HepG2 (cell line): ENCODE data around the gene CCDC97. TPM values are rescaled to one million over a fixed set of nuclear protein-coding genes. Genes with fewer than 3 reads are reported as not detected.

ENCODE experiments used
- CENPT ChIP-seq: sonication (generic); formaldehyde crosslinking; IDR thresholded peaks from 2 replicates; pipeline ENCODE4 v1.8.0; 2022; ENCODE audit warnings: low read depth, mild to moderate bottlenecking, moderate library complexity, missing genetic modification reagents
- CREBL2 ChIP-seq: sonication (generic); formaldehyde crosslinking; IDR thresholded peaks from 2 replicates; pipeline ENCODE4 v1.8.1; 2023; ENCODE audit warnings: missing genetic modification reagents, mild to moderate bottlenecking, borderline replicate concordance
- DRAP1 ChIP-seq: IDR thresholded peaks from 2 replicates; pipeline ENCODE4 v1.6.1; 2016; ENCODE audit warnings: missing genetic modification reagents, missing compliant biosample characterization
- E2F5 ChIP-seq: sonication (generic); formaldehyde crosslinking; conservative IDR thresholded peaks from 2 replicates; pipeline ENCODE4 v1.4.0; 2020; ENCODE audit warnings: missing genetic modification reagents
- EEA1 ChIP-seq: sonication (generic); formaldehyde crosslinking; IDR thresholded peaks from 2 replicates; pipeline ENCODE4 v1.5.1; 2020; ENCODE audit warnings: mild to moderate bottlenecking, missing genetic modification reagents, borderline replicate concordance
- EHMT2 ChIP-seq: fragments of 200-600 bp; sonication (generic); IDR thresholded peaks from 2 replicates; pipeline ENCODE4 v1.7.0; 2017; ENCODE audit warnings: antibody characterized with exemption, low read depth, low read length, borderline replicate concordance
- HOXA3 ChIP-seq: sonication (generic); formaldehyde crosslinking; IDR thresholded peaks from 2 replicates; pipeline ENCODE4 v1.5.0; 2020; ENCODE audit warnings: missing genetic modification reagents
- ISL2 ChIP-seq: sonication (generic); formaldehyde crosslinking; IDR thresholded peaks from 2 replicates; pipeline ENCODE4 v1.5.0; 2020; ENCODE audit warnings: missing genetic modification reagents
- KAT2B ChIP-seq: fragments of 150-350 bp; IDR thresholded peaks from 2 replicates; pipeline ENCODE4 v1.6.1; 2014; ENCODE audit warnings: low read depth, low read length, borderline replicate concordance
- PAWR ChIP-seq: sonication (generic); formaldehyde crosslinking; IDR thresholded peaks from 2 replicates; pipeline ENCODE4 v1.4.0; 2020; ENCODE audit warnings: missing genetic modification reagents, mild to moderate bottlenecking, borderline replicate concordance
- PHB2 ChIP-seq: fragments of 450-650 bp; IDR thresholded peaks from 2 replicates; pipeline ENCODE4 v1.6.1; 2018; ENCODE audit not compliant: partially characterized antibody
- POLR2G ChIP-seq: fragments of 200-400 bp; formaldehyde crosslinking; IDR thresholded peaks from 2 replicates; pipeline ENCODE4 v1.6.1; 2018; ENCODE audit warnings: mild to moderate bottlenecking, low read depth, low read length, moderate library complexity
- PTBP1 ChIP-seq: fragments of 200-400 bp; formaldehyde crosslinking; IDR thresholded peaks from 2 replicates; pipeline ENCODE4 v1.6.1; 2018; ENCODE audit warnings: low read length, low read depth; ENCODE audit not compliant: poor library complexity, severe bottlenecking
- SP1 ChIP-seq, 2 experiments: fragments of 450-650 bp in 1 of 2; sonication (generic) in 1 of 2; formaldehyde crosslinking in 1 of 2; IDR thresholded peaks; 2 replicates each; pipeline versions ENCODE4 v1.4.0 to v1.6.1; 2016 to 2020; ENCODE audit warnings: missing genetic modification reagents in 1 of 2
- SRY ChIP-seq: sonication (generic); formaldehyde crosslinking; IDR thresholded peaks from 2 replicates; pipeline ENCODE4 v1.8.0; 2022; ENCODE audit warnings: mild to moderate bottlenecking, missing genetic modification reagents
- THYN1 ChIP-seq: sonication (generic); formaldehyde crosslinking; IDR thresholded peaks from 2 replicates; pipeline ENCODE4 v1.8.1; 2023; ENCODE audit warnings: low read depth, mild to moderate bottlenecking, moderate library complexity, missing genetic modification reagents, borderline replicate concordance
- YEATS4 ChIP-seq: sonication (generic); formaldehyde crosslinking; IDR thresholded peaks from 2 replicates; pipeline ENCODE4 v1.4.0; 2020; ENCODE audit warnings: missing genetic modification reagents, borderline replicate concordance
- ZBTB14 ChIP-seq: sonication (generic); formaldehyde crosslinking; IDR thresholded peaks from 2 replicates; pipeline ENCODE4 v1.4.0; 2020; ENCODE audit warnings: missing genetic modification reagents
- ZFX ChIP-seq: sonication (generic); formaldehyde crosslinking; IDR thresholded peaks from 2 replicates; pipeline ENCODE4 v1.4.0; 2020; ENCODE audit warnings: mild to moderate bottlenecking, low read depth, missing genetic modification reagents, moderate library complexity
- ZNF101 ChIP-seq: sonication (generic); formaldehyde crosslinking; IDR thresholded peaks from 2 replicates; pipeline ENCODE4 v1.4.0; 2020; ENCODE audit warnings: mild to moderate bottlenecking, low read depth, missing genetic modification reagents, borderline replicate concordance
- ZNF138 ChIP-seq: sonication (generic); formaldehyde crosslinking; IDR thresholded peaks from 2 replicates; pipeline ENCODE4 v1.5.0; 2020; ENCODE audit warnings: mild to moderate bottlenecking, low read depth, missing genetic modification reagents
- ZNF33B ChIP-seq: sonication (generic); formaldehyde crosslinking; IDR thresholded peaks from 2 replicates; pipeline ENCODE4 v1.5.1; 2020; ENCODE audit warnings: mild to moderate bottlenecking, missing genetic modification reagents
- ZNF546 ChIP-seq: sonication (generic); formaldehyde crosslinking; conservative IDR thresholded peaks from 2 replicates; pipeline ENCODE4 v1.8.1; 2023; ENCODE audit warnings: mild to moderate bottlenecking, missing genetic modification reagents
- ZNF564 ChIP-seq: sonication (generic); formaldehyde crosslinking; IDR thresholded peaks from 2 replicates; pipeline ENCODE4 v1.8.1; 2023; ENCODE audit warnings: mild to moderate bottlenecking, missing genetic modification reagents
- ZNF670 ChIP-seq: sonication (generic); formaldehyde crosslinking; IDR thresholded peaks from 2 replicates; pipeline ENCODE4 v1.8.0; 2022; ENCODE audit warnings: mild to moderate bottlenecking, missing genetic modification reagents, borderline replicate concordance
- polyA plus RNA-seq, 8 experiments: library from polyadenylated mRNA; depleted of rRNA in 3 of 8; stranded (reverse) in 7 of 8; unstranded in 1 of 8; fragments of >200 nt; fragmentation: Illumina TruSeq in 4 of 8; extraction: Trizol in 4 of 8; gene quantifications; 2 replicates each; pipeline versions ENCODE4 v1.2.1 to v1.2.3, GENCODE V29; 2011 to 2016; ENCODE audit warnings: low read depth in 4 of 8, missing spikeins in 1 of 8, mixed read lengths in 1 of 8; ENCODE audit not compliant: insufficient read depth in 1 of 8
- total RNA-seq, 5 experiments: library from RNA; depleted of rRNA; stranded (reverse); fragments of >200 nt; fragmentation: Illumina TruSeq; extraction: Trizol; gene quantifications; 2 replicates each; pipeline ENCODE4 v1.2.3, GENCODE V29; 2016; ENCODE audit warnings: low read depth in 1 of 5
- TF ChIP-seq, protein P1 (sequence below): IDR thresholded peaks from 2 replicates; pipeline ENCODE4 v1.6.1; 2016

The CCDC97 gene
- total and polyA plus RNA-seq, 2 of the 13 experiments (the other 11 are each of a cell fraction or from before 2014, with no cell fraction given) = 6.2 to 7.3 TPM

DNA sequence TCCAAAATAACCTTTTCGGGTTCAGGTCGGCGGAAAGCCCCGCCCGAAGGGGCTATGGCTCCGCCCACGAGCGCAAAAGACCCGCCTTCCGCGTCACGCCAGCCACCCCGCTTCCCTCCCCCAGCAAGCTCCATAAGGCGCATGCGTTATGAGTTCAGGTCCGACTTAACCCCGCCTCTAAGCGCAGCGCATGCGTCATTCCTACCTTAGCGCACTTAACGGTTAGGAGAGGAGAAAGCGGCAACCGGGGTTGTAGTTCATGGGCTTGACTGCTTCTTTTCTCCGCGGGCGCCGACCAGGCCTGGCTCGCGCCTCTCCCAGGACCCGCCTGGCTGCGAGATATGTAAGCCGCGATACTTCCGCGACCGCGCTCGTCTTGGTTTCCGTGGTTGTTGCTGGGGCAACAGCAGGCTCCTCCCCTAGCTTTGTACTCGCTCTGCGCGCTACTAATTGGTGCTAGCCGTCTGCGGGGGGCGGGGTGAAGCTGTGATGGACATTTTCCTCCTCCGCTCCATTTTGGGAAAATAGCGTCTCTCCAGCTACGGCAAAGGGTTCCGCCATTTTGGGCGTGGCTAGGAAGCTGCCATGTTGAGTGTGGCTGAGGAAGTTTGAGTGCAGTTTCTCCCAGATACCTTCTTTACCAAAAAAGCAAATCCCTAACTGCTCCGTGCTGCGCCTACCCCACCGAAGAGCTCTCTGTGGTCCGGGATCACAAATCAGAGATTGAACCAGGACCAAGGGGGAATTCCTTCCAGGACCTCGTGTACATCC is 54.0 kb downstream of the CCDC97 start, which contains the start of gene B9D2 (continued):
- TF ChIP-seq YEATS4 (CRISPR knock-in tag) = peak; percentile 28; the same call in 1 of the 2 replicates
- TF ChIP-seq PTBP1 = no peak
- 0 out of 2 replicates have a peak, but pooled peaks have one; percentile 29 for TF ChIP-seq CREBL2 (CRISPR knock-in tag)
- TF ChIP-seq THYN1 (CRISPR knock-in tag) = no peak
- TF ChIP-seq DRAP1 (CRISPR knock-in tag) = peak; percentile 33
- no peak for TF ChIP-seq EEA1 (CRISPR knock-in tag)
- no peak for TF ChIP-seq E2F5
- TF ChIP-seq EHMT2 = no peak
- TF ChIP-seq ZBTB14 = no peak
- no peak for TF ChIP-seq PAWR
- no peak for TF ChIP-seq ZNF546 (CRISPR knock-in tag)
- no peak for TF ChIP-seq ZNF564 (CRISPR knock-in tag)
- peak; percentile 81 for TF ChIP-seq POLR2G
- no peak for TF ChIP-seq SP1 (IDR thresholded peaks at IDR 0.05)
- peak; percentile 54 for TF ChIP-seq SP1 (CRISPR knock-in tag; IDR thresholded peaks at IDR 0.05)
- peak; percentile 25; the same call in 1 of the 2 replicates for TF ChIP-seq ZNF33B (CRISPR knock-in tag)
- peak; percentile 37; the same call in 1 of the 2 replicates for TF ChIP-seq ZNF670 (CRISPR knock-in tag)
- no peak for TF ChIP-seq CENPT (CRISPR knock-in tag)
- TF ChIP-seq, protein P1, sequence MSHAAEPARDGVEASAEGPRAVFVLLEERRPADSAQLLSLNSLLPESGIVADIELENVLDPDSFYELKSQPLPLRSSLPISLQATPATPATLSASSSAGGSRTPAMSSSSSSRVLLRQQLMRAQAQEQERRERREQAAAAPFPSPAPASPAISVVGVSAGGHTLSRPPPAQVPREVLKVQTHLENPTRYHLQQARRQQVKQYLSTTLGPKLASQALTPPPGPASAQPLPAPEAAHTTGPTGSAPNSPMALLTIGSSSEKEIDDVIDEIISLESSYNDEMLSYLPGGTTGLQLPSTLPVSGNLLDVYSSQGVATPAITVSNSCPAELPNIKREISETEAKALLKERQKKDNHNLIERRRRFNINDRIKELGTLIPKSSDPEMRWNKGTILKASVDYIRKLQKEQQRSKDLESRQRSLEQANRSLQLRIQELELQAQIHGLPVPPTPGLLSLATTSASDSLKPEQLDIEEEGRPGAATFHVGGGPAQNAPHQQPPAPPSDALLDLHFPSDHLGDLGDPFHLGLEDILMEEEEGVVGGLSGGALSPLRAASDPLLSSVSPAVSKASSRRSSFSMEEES (CRISPR knock-in tag) = peak; percentile 13; the same call in 1 of the 2 replicates
- no peak for TF ChIP-seq ZNF101 (CRISPR knock-in tag)
- no peak for TF ChIP-seq ISL2 (CRISPR knock-in tag)
- TF ChIP-seq HOXA3 (CRISPR knock-in tag) = peak; percentile 100
- no peak for TF ChIP-seq PHB2
- TF ChIP-seq SRY = peak; percentile 79; the same call in 1 of the 2 replicates
- no peak; the same call in 1 of the 2 replicates for TF ChIP-seq ZNF138 (CRISPR knock-in tag)
- TF ChIP-seq KAT2B = no peak
- peak; percentile 26 for TF ChIP-seq ZFX (CRISPR knock-in tag)
